Kidney epithelial cell (primary cell): ENCODE data around the gene NDUFB8. TPM values are rescaled to one million over a fixed set of nuclear protein-coding genes. Genes with fewer than 3 reads are reported as not detected.

Experiments used
- DNase-seq: peaks from one replicate; pipeline ENCODE4 v3.0.0-alpha.2; 2010; ENCODE audit warnings: low read depth
- H3K27me3 ChIP-seq: 2 replicates; pipeline ENCODE4 v1.6.0; 2011; ENCODE audit warnings: low read length; ENCODE audit not compliant: control insufficient read depth, insufficient read depth
- H3K36me3 ChIP-seq: 2 replicates; pipeline ENCODE4 v1.5.1; 2011; ENCODE audit warnings: low read length; ENCODE audit not compliant: control insufficient read depth, insufficient read depth
- H3K4me3 ChIP-seq: 2 replicates; pipeline ENCODE4 v1.5.1; 2011; ENCODE audit warnings: low read depth, mild to moderate bottlenecking, control low read depth, low read length
- total RNA-seq: library from RNA; depleted of rRNA; stranded (reverse); fragments of >200 nt; gene quantifications from 2 replicates; pipeline ENCODE4 v1.2.3, GENCODE V29; 2015
- TF ChIP-seq, protein P1 (sequence below): IDR thresholded peaks from 2 replicates; pipeline ENCODE4 v1.5.1; 2011; ENCODE audit warnings: mild to moderate bottlenecking, moderate library complexity, low read length, control low read depth, inconsistent platforms; ENCODE audit not compliant: insufficient read depth, poor library complexity, severe bottlenecking

The NDUFB8 gene
- total RNA-seq, 1 donor from 2014 or later, result 183 TPM

DNA sequence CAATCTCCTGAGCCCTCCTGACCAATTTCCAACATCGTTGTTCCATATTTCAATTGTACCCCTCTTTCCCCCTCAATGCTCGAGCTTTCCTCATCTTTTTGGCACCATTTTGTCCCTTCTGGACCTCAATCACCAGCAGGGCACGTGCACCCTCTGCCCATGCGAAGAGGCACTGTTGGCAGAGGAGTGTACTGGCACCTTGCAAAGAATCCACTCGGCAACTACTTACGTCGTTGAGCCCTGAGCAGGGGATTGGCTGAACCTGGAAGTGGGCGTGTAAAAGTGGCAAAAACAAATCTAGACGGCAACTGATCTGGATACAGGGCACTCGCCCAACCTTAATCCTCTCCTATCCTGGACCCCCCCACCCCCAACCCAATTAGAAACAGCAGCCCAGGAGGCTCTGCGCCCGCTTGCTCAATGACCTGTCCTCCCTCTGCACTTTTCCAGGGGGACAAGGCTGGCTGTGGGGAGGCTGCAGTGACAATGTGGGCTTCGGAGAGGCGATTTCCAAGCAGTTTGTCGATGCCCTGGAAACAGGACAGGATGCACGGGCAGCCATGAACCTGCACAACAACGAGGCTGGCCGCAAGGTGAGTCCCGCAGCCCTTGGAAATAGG is 48.1 kb downstream of the NDUFB8 start:
- H3K36me3 ChIP-seq, result no peaks in the 10 kb centered on the region
- TF ChIP-seq, protein P1, sequence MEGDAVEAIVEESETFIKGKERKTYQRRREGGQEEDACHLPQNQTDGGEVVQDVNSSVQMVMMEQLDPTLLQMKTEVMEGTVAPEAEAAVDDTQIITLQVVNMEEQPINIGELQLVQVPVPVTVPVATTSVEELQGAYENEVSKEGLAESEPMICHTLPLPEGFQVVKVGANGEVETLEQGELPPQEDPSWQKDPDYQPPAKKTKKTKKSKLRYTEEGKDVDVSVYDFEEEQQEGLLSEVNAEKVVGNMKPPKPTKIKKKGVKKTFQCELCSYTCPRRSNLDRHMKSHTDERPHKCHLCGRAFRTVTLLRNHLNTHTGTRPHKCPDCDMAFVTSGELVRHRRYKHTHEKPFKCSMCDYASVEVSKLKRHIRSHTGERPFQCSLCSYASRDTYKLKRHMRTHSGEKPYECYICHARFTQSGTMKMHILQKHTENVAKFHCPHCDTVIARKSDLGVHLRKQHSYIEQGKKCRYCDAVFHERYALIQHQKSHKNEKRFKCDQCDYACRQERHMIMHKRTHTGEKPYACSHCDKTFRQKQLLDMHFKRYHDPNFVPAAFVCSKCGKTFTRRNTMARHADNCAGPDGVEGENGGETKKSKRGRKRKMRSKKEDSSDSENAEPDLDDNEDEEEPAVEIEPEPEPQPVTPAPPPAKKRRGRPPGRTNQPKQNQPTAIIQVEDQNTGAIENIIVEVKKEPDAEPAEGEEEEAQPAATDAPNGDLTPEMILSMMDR, result no peak
- peak overlapping the region; percentile 32 for H3K4me3 ChIP-seq
- peaks cover 48% of the 10 kb centered on the region for H3K27me3 ChIP-seq
- DNase-seq, result peak; percentile 45

DNA sequence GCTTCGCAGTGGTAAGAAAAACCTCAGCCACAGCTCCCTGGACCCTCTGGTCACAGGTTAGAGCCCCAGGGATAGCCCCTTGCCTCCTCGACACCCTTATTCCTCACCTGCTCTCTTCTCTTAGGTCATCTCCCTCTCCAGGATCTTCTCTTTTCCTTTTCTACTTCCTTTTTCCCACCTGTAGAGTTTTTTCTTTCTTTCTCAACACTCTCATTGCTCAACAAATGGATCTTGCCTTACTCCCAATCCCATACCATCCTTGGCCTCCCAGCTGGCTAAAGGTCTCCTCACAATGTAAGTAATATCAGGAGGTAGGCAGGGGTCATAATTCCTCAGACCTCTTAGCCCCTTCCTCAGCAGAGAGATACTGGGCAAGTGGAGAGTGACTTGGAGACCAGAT is 49.7 kb downstream of the NDUFB8 start:
- H3K36me3 ChIP-seq, result no peaks in the 10 kb centered on the region
- TF ChIP-seq, protein P1, result no peak
- H3K27me3 ChIP-seq, result peaks cover 48% of the 10 kb centered on the region
- no peak overlapping the region for H3K4me3 ChIP-seq
- no peak for DNase-seq

DNA sequence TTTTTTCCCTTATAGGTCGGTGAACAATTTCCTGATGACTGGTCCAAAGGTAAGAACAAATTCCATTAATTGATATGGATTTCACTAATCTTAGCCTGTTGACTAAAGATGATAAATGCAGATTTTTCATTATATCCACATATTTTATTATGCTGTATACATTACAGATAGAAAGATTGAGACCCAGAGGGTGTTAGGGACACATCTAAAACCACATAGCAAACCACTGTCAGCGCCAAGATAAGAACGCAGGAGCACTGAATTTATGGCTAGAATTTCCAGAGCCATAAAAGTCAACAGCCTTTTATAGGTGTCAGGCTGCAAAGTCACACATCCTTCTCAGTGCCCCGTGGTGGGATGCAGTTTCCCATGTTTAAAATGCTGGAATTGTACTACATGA is 50.6 kb downstream of the NDUFB8 start:
- TF ChIP-seq, protein P1, result no peak
- Histone ChIP-seq H3K36me3 (no peaks in the 10 kb centered on the region), H3K27me3 (peaks cover 44% of the 10 kb centered on the region), H3K4me3 (no peak overlapping the region)
- no peak for DNase-seq

DNA sequence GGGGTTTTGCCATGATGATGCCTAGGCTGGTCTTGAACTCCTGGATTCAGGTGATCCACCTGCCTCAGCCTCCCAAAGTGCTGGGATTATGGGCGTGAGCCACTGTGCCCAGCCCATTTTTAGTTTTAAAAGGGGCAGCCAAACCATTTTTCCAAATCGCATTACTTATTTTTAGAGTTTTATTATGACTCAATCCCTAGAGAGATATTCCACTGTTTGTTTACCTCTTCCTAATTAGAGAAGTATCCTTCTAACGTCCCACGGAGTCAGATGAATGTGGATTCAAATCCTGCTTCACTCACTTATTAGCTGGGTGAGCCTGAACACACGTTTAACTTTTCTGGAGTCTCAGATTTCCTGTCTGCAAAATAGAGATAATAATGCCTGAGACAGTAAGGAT is 51.7 kb downstream of the NDUFB8 start:
- Histone ChIP-seq H3K4me3 (no peak overlapping the region), H3K36me3 (no peaks in the 10 kb centered on the region), H3K27me3 (peaks cover 33% of the 10 kb centered on the region)
- TF ChIP-seq, protein P1, result no peak
- no peak for DNase-seq

Other genes starting within 250 kb of the NDUFB8 start
- gene BLOC1S2, start 243.2 kb downstream of the NDUFB8 start, total RNA-seq, result 81.7 and 92.8 TPM in 2 replicates
- gene PKD2L1, start 199.6 kb downstream of the NDUFB8 start, total RNA-seq, result not detected in 2 replicates
- gene SCD, start 182.6 kb downstream of the NDUFB8 start, total RNA-seq, result 273 and 288 TPM in 2 replicates
- gene WNT8B, start 66.9 kb downstream of the NDUFB8 start, total RNA-seq, result 0.07 TPM in 1 of 2 replicates, not detected in the other
- 1.6 and 2.6 TPM in 2 replicates for gene SEC31B, start 10.0 kb downstream of the NDUFB8 start, total RNA-seq
- 11.4 and 11.5 TPM in 2 replicates for gene HIF1AN, start 6.1 kb upstream of the NDUFB8 start, total RNA-seq
- 5.1 and 7.9 TPM in 2 replicates for gene PAX2, start 215.7 kb upstream of the NDUFB8 start, total RNA-seq